H9 (cell line): ENCODE results near the gene GPAT2. TPM values are rescaled to one million over a fixed set of nuclear protein-coding genes. Genes with fewer than 3 reads are reported as not detected.

Source experiments
- DNase-seq: peaks from one replicate; pipeline ENCODE4 v3.0.0-alpha.2; 2017
- H2AFZ ChIP-seq: one replicate; pipeline ENCODE4 v1.6.1; 2013; ENCODE audit warnings: mild to moderate bottlenecking, low read length, control low read depth, moderate library complexity
- H2AK5ac ChIP-seq: 2 replicates; pipeline ENCODE4 v1.6.1; 2013; ENCODE audit warnings: low read length, control low read depth, mixed read lengths; ENCODE audit not compliant: insufficient read length
- H2BK120ac ChIP-seq: one replicate; pipeline ENCODE4 v1.6.1; 2013; ENCODE audit warnings: low read depth, mild to moderate bottlenecking, low read length, control low read depth, inconsistent platforms; ENCODE audit not compliant: poor library complexity, severe bottlenecking
- H2BK12ac ChIP-seq: 2 replicates; pipeline ENCODE4 v1.6.1; 2013; ENCODE audit warnings: low read length, control low read depth, mixed read lengths, low read depth; ENCODE audit not compliant: insufficient read length
- H2BK15ac ChIP-seq: 2 replicates; pipeline ENCODE4 v1.6.1; 2013; ENCODE audit warnings: low read depth, low read length, control low read depth
- H2BK20ac ChIP-seq: one replicate; pipeline ENCODE4 v1.6.1; 2013; ENCODE audit warnings: low read depth, mild to moderate bottlenecking, low read length, control low read depth, inconsistent platforms; ENCODE audit not compliant: poor library complexity, severe bottlenecking
- H2BK5ac ChIP-seq: 2 replicates; pipeline ENCODE4 v1.6.1; 2013; ENCODE audit warnings: low read length, control low read depth, mixed read lengths; ENCODE audit not compliant: insufficient read length
- H3K14ac ChIP-seq: 2 replicates; pipeline ENCODE4 v1.6.1; 2013; ENCODE audit warnings: low read length, control low read depth; ENCODE audit not compliant: insufficient read depth
- H3K18ac ChIP-seq: 2 replicates; pipeline ENCODE4 v1.6.1; 2013; ENCODE audit warnings: low read depth, mild to moderate bottlenecking, mixed read lengths, low read length, control low read depth; ENCODE audit not compliant: insufficient read length
- H3K23ac ChIP-seq: 2 replicates; pipeline ENCODE4 v1.6.1; 2013; ENCODE audit warnings: low read length, control low read depth, mixed read lengths, low read depth; ENCODE audit not compliant: insufficient read length
- H3K23me2 ChIP-seq: 2 replicates; pipeline ENCODE4 v1.6.1; 2013; ENCODE audit warnings: low read depth, mild to moderate bottlenecking, mixed read lengths, low read length, control low read depth; ENCODE audit not compliant: insufficient read length, poor library complexity, severe bottlenecking
- H3K27ac ChIP-seq: 2 replicates; pipeline ENCODE4 v1.5.1; 2013; ENCODE audit warnings: low read length, control low read depth, mixed read lengths, low read depth; ENCODE audit not compliant: insufficient read length
- H3K27me3 ChIP-seq: 2 replicates; pipeline ENCODE4 v1.6.1; 2013; ENCODE audit warnings: low read length, control low read depth, inconsistent platforms; ENCODE audit not compliant: insufficient read depth
- H3K4ac ChIP-seq: 2 replicates; pipeline ENCODE4 v1.6.1; 2013; ENCODE audit warnings: low read depth, mild to moderate bottlenecking, control low read depth, inconsistent platforms, low read length, moderate library complexity
- H3K4me1 ChIP-seq: 2 replicates; pipeline ENCODE4 v1.6.1; 2013; ENCODE audit warnings: low read length, control low read depth, inconsistent platforms; ENCODE audit not compliant: insufficient read depth
- H3K4me2 ChIP-seq: 2 replicates; pipeline ENCODE4 v1.6.1; 2013; ENCODE audit warnings: low read length, control low read depth, mixed read lengths; ENCODE audit not compliant: insufficient read length, insufficient read depth
- H3K56ac ChIP-seq: 2 replicates; pipeline ENCODE4 v1.6.1; 2013; ENCODE audit warnings: low read depth, mild to moderate bottlenecking, mixed read lengths, low read length, control low read depth; ENCODE audit not compliant: insufficient read length
- H3K79me1 ChIP-seq: 2 replicates; pipeline ENCODE4 v1.6.1; 2013; ENCODE audit warnings: low read depth, mild to moderate bottlenecking, moderate library complexity, low read length, control low read depth, inconsistent platforms; ENCODE audit not compliant: insufficient read depth, poor library complexity, severe bottlenecking
- H3K79me2 ChIP-seq: 2 replicates; pipeline ENCODE4 v1.6.1; 2013; ENCODE audit warnings: low read length, control low read depth, inconsistent platforms; ENCODE audit not compliant: insufficient read depth
- H3K9ac ChIP-seq: 2 replicates; pipeline ENCODE4 v1.6.1; 2013; ENCODE audit warnings: low read length, control low read depth, mixed read lengths; ENCODE audit not compliant: insufficient read length; ENCODE audit errors: extremely low read depth
- H3K9me3 ChIP-seq: one replicate; pipeline ENCODE4 v1.6.1; 2013; ENCODE audit warnings: low read depth, low read length, inconsistent platforms; ENCODE audit not compliant: control insufficient read depth
- H3T11ph ChIP-seq: one replicate; pipeline ENCODE4 v1.6.1; 2013; ENCODE audit warnings: mild to moderate bottlenecking, low read length, control low read depth, inconsistent platforms
- H4K20me1 ChIP-seq: one replicate; pipeline ENCODE4 v1.6.1; 2013; ENCODE audit not compliant: control insufficient read depth, insufficient read length, insufficient read depth
- H4K5ac ChIP-seq: 2 replicates; pipeline ENCODE4 v1.6.1; 2013; ENCODE audit warnings: low read depth, mild to moderate bottlenecking, mixed read lengths, low read length, control low read depth; ENCODE audit not compliant: insufficient read length
- H4K8ac ChIP-seq: replicated peaks from 2 replicates; pipeline ENCODE4 v1.6.1; 2013; ENCODE audit warnings: low read length, control low read depth, mixed read lengths, low read depth; ENCODE audit not compliant: insufficient read length
- H4K91ac ChIP-seq: 2 replicates; pipeline ENCODE4 v1.6.1; 2013; ENCODE audit warnings: low read depth, mild to moderate bottlenecking, moderate library complexity, mixed read lengths, low read length, control low read depth; ENCODE audit not compliant: insufficient read length
- H3K27ac Mint-ChIP-seq, 3 experiments: 2 replicates in 2 of 3; 3 replicates in 1 of 3; pipeline ENCODE4 v1.8.0; 2020 to 2021; ENCODE audit warnings: mixed read lengths in 3 of 3, mild to moderate bottlenecking in 1 of 3, moderate library complexity in 1 of 3
- H3K27me3 Mint-ChIP-seq: 2 replicates; pipeline ENCODE4 v1.8.0; 2021; ENCODE audit warnings: low read depth, mild to moderate bottlenecking, moderate library complexity, mixed read lengths
- H3K36me3 Mint-ChIP-seq, 3 experiments: 2 replicates in 2 of 3; 3 replicates in 1 of 3; pipeline ENCODE4 v1.8.0; 2020 to 2021; ENCODE audit warnings: low read depth in 3 of 3, mixed read lengths in 3 of 3; ENCODE audit not compliant: insufficient read depth in 1 of 3
- H3K4me1 Mint-ChIP-seq, 2 experiments: 2 replicates each; pipeline ENCODE4 v1.8.0; 2020; ENCODE audit warnings: mixed read lengths in 2 of 2
- H3K4me3 Mint-ChIP-seq, 2 experiments: 2 replicates in 1 of 2; 3 replicates in 1 of 2; pipeline ENCODE4 v1.8.0; 2020 to 2021; ENCODE audit warnings: mild to moderate bottlenecking in 2 of 2, mixed read lengths in 2 of 2, moderate library complexity in 1 of 2
- H3K9me3 Mint-ChIP-seq, 2 experiments: 2 replicates in 1 of 2; 3 replicates in 1 of 2; pipeline ENCODE4 v1.8.0; 2020; ENCODE audit warnings: mild to moderate bottlenecking in 2 of 2, mixed read lengths in 2 of 2, moderate library complexity in 1 of 2
- WGBS: extraction: QIAGEN DNeasy Blood & Tissue Kit; methylation state at CpG from one replicate; pipeline ENCODE4 v1.1.7; 2013; ENCODE audit warnings: missing lambda C conversion rate, low lambda C conversion rate, mixed read lengths; ENCODE audit not compliant: insufficient read length; ENCODE audit errors: extremely low coverage; 5-methylcytosine and 5-hydroxymethylcytosine counted together
- total RNA-seq: library from RNA; stranded (reverse); gene quantifications from 2 replicates; pipeline ENCODE4 v1.2.1, GENCODE V29; 2021
- TF ChIP-seq, protein P1 (sequence below): fragments of 200-600 bp; sonication (generic); conservative IDR thresholded peaks from 3 replicates; pipeline ENCODE4 v1.8.0; 2021; ENCODE audit warnings: antibody characterized with exemption, mild to moderate bottlenecking

Gene GPAT2
- total RNA-seq, 1 experiment from 2014 or later, result 0.17 TPM

- Histone ChIP-seq H3T11ph (no peak overlapping the region), H3K27me3 (no peaks in the 10 kb centered on the region), H3K9me3 (no peaks in the 10 kb centered on the region), H2BK12ac (no peak overlapping the region), H3K4me2 (no peak overlapping the region), H3K9ac (no peak overlapping the region), H3K4ac (no peak overlapping the region), H2BK20ac (no peak overlapping the region), H4K8ac (no peak overlapping the region), H2BK120ac (no peak overlapping the region), H3K23me2 (no peaks in the 10 kb centered on the region), H3K4me1 (no peaks in the 10 kb centered on the region), H2AFZ (no peak overlapping the region), H3K23ac (no peak overlapping the region), H3K56ac (no peak overlapping the region), H3K27ac (no peak overlapping the region), H3K79me2 (no peaks in the 10 kb centered on the region), H3K79me1 (no peaks in the 10 kb centered on the region), H4K20me1 (no peaks in the 10 kb centered on the region), H3K14ac (no peak overlapping the region), H2BK5ac (no peak overlapping the region), H3K18ac (no peak overlapping the region), H2AK5ac (no peak overlapping the region), H2BK15ac (no peak overlapping the region), H4K91ac (no peak overlapping the region), H4K5ac (no peak overlapping the region)
- Mint-ChIP-seq H3K4me1 (peaks cover 0 to 2% of the 10 kb centered on the region in 2 experiments; a peak in 1 of 4 replicates), H3K4me3 (no peak overlapping the region), H3K27me3 (no peaks in the 10 kb centered on the region; the same call in none of the 2 replicates), H3K9me3 (no peaks in the 10 kb centered on the region; a peak in 2 of 5 replicates), H3K36me3 (no peaks in the 10 kb centered on the region; a peak in 1 of 7 replicates), H3K27ac (peak overlapping the region in 1 of 3 experiments; percentile 84; a peak in 2 of 7 replicates)
- DNase-seq, result no peak
- WGBS, result no CpG with 5 or more reads among the region's 7 CpGs
- TF ChIP-seq, protein P1, sequence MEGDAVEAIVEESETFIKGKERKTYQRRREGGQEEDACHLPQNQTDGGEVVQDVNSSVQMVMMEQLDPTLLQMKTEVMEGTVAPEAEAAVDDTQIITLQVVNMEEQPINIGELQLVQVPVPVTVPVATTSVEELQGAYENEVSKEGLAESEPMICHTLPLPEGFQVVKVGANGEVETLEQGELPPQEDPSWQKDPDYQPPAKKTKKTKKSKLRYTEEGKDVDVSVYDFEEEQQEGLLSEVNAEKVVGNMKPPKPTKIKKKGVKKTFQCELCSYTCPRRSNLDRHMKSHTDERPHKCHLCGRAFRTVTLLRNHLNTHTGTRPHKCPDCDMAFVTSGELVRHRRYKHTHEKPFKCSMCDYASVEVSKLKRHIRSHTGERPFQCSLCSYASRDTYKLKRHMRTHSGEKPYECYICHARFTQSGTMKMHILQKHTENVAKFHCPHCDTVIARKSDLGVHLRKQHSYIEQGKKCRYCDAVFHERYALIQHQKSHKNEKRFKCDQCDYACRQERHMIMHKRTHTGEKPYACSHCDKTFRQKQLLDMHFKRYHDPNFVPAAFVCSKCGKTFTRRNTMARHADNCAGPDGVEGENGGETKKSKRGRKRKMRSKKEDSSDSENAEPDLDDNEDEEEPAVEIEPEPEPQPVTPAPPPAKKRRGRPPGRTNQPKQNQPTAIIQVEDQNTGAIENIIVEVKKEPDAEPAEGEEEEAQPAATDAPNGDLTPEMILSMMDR, result no peak
Measured at GRCh38 chr2:96073170-96073775, 38.6 kb upstream of the GPAT2 start.
